A549 (cell line): Measurements from ENCODE around the gene OR6S1.

Experiments
- CEBPB ChIP-seq, 2 experiments: fragments of >200 bp in 1 of 2; sonication (Bioruptor Twin) in 1 of 2; formaldehyde crosslinking in 1 of 2; IDR thresholded peaks; 2 replicates each; pipeline ENCODE4 v1.6.1; 2012 to 2016
- E2F6 ChIP-seq: IDR thresholded peaks from 2 replicates; pipeline ENCODE4 v1.6.1; 2012; ENCODE audit warnings: low read depth, borderline replicate concordance
- EP300 ChIP-seq, 2 experiments: fragments of >200 bp; sonication (Bioruptor Twin); formaldehyde crosslinking; IDR thresholded peaks; 2 replicates in 1 of 2; 3 replicates in 1 of 2; pipeline ENCODE4 v1.6.1; 2016 to 2017
- HMGXB4 ChIP-seq: fragments of 250-450 bp; sonication (Bioruptor Pico); IDR thresholded peaks from 2 replicates; pipeline ENCODE4 v1.5.0; 2021; ENCODE audit warnings: mild to moderate bottlenecking, moderate library complexity, borderline replicate concordance
- JUNB ChIP-seq: fragments of >200 bp; sonication (Bioruptor Twin); formaldehyde crosslinking; IDR thresholded peaks from 2 replicates; pipeline ENCODE4 v1.6.1; 2016
- POLR2A ChIP-seq: IDR thresholded peaks from 2 replicates; pipeline ENCODE4 v1.6.1; 2012; ENCODE audit warnings: mild to moderate bottlenecking, low read length
- RAD21 ChIP-seq, 2 experiments: fragments of >200 bp in 1 of 2; sonication (Bioruptor Twin) in 1 of 2; formaldehyde crosslinking in 1 of 2; IDR thresholded peaks in 1 of 2; conservative IDR thresholded peaks in 1 of 2; 2 replicates in 1 of 2; 3 replicates in 1 of 2; pipeline ENCODE4 v1.6.1; 2012 to 2018; ENCODE audit warnings: inconsistent platforms in 1 of 2
- RCOR1 ChIP-seq: fragments of 150-350 bp; IDR thresholded peaks from 2 replicates; pipeline ENCODE4 v1.6.1; 2014; ENCODE audit warnings: antibody characterized with exemption, low read length, low read depth
- RFX5 ChIP-seq: fragments of 450-650 bp; IDR thresholded peaks from 2 replicates; pipeline ENCODE4 v1.7.1; 2014; ENCODE audit warnings: antibody characterized with exemption, mild to moderate bottlenecking, moderate library complexity
- TF ChIP-seq, protein P1 (sequence below): fragments of >200 bp; sonication (Bioruptor Twin); formaldehyde crosslinking; IDR thresholded peaks from 3 replicates; pipeline ENCODE4 v1.5.1; 2016
- TF ChIP-seq, protein P2 (sequence below): fragments of >200 bp; sonication (Bioruptor Twin); formaldehyde crosslinking; IDR thresholded peaks from 3 replicates; pipeline ENCODE4 v1.6.1; 2016
- TF ChIP-seq, protein P3 (sequence below): IDR thresholded peaks from 2 replicates; pipeline ENCODE4 v1.6.1; 2012
- TF ChIP-seq, protein P4 (sequence below): fragments of 450-650 bp; IDR thresholded peaks from 2 replicates; pipeline ENCODE4 v1.6.1; 2014; ENCODE audit warnings: antibody characterized with exemption

GRCh38 chr14:20624495-20625070, 16.9 kb downstream of the OR6S1 start:
- TF ChIP-seq POLR2A (no peak), RFX5 (no peak), RAD21 (conservative IDR thresholded peaks at IDR 0.05 in 1 of 2, IDR thresholded peaks at IDR 0.05 in 1 of 2) (no peak), EP300 (IDR thresholded peaks at IDR 0.05) (no peak), JUNB (no peak), RCOR1 (no peak), E2F6 (no peak), CEBPB (IDR thresholded peaks at IDR 0.05) (peak; percentile 49 to 83; a peak in 3 of 4 replicates), HMGXB4 (CRISPR knock-in tag) (no peak)
- TF ChIP-seq, protein P1, sequence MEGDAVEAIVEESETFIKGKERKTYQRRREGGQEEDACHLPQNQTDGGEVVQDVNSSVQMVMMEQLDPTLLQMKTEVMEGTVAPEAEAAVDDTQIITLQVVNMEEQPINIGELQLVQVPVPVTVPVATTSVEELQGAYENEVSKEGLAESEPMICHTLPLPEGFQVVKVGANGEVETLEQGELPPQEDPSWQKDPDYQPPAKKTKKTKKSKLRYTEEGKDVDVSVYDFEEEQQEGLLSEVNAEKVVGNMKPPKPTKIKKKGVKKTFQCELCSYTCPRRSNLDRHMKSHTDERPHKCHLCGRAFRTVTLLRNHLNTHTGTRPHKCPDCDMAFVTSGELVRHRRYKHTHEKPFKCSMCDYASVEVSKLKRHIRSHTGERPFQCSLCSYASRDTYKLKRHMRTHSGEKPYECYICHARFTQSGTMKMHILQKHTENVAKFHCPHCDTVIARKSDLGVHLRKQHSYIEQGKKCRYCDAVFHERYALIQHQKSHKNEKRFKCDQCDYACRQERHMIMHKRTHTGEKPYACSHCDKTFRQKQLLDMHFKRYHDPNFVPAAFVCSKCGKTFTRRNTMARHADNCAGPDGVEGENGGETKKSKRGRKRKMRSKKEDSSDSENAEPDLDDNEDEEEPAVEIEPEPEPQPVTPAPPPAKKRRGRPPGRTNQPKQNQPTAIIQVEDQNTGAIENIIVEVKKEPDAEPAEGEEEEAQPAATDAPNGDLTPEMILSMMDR: no peak
- TF ChIP-seq, protein P2, sequence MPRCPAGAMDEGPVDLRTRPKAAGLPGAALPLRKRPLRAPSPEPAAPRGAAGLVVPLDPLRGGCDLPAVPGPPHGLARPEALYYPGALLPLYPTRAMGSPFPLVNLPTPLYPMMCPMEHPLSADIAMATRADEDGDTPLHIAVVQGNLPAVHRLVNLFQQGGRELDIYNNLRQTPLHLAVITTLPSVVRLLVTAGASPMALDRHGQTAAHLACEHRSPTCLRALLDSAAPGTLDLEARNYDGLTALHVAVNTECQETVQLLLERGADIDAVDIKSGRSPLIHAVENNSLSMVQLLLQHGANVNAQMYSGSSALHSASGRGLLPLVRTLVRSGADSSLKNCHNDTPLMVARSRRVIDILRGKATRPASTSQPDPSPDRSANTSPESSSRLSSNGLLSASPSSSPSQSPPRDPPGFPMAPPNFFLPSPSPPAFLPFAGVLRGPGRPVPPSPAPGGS: no peak
- TF ChIP-seq, protein P3, sequence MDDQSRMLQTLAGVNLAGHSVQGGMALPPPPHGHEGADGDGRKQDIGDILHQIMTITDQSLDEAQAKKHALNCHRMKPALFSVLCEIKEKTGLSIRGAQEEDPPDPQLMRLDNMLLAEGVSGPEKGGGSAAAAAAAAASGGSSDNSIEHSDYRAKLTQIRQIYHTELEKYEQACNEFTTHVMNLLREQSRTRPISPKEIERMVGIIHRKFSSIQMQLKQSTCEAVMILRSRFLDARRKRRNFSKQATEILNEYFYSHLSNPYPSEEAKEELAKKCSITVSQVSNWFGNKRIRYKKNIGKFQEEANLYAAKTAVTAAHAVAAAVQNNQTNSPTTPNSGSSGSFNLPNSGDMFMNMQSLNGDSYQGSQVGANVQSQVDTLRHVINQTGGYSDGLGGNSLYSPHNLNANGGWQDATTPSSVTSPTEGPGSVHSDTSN: no peak
- TF ChIP-seq, protein P4, sequence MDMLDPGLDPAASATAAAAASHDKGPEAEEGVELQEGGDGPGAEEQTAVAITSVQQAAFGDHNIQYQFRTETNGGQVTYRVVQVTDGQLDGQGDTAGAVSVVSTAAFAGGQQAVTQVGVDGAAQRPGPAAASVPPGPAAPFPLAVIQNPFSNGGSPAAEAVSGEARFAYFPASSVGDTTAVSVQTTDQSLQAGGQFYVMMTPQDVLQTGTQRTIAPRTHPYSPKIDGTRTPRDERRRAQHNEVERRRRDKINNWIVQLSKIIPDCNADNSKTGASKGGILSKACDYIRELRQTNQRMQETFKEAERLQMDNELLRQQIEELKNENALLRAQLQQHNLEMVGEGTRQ: 0 out of 2 replicates have a peak, but pooled peaks have one; percentile 10
